Esophagus muscularis mucosa (tissue), 4 donors: ENCODE data around the gene FSD1L. TPM values are rescaled to one million over a fixed set of nuclear protein-coding genes. Genes with fewer than 3 reads are reported as not detected.

ENCODE experiments used
- DNase-seq: peaks from one replicate; pipeline ENCODE4 v3.0.0-alpha.2; 2017; ENCODE audit errors: extremely low spot score
- H3K27ac ChIP-seq, 4 donors: fragments of 200-600 bp; sonication (generic); replicated peaks in 1 of 4; 1 replicate in 3 of 4; 2 replicates in 1 of 4; pipeline ENCODE4 v1.5.1; 2016 to 2019; ENCODE audit warnings: mild to moderate bottlenecking in 1 of 4
- H3K27me3 ChIP-seq, 4 donors: fragments of 200-600 bp; sonication (generic); one replicate each; pipeline versions ENCODE4 v1.5.1 to v1.6.0; 2016 to 2019
- H3K36me3 ChIP-seq, 4 donors: fragments of 200-600 bp; sonication (generic); one replicate each; pipeline ENCODE4 v1.5.1; 2016 to 2019
- H3K4me1 ChIP-seq, 4 donors: fragments of 200-600 bp; sonication (generic); one replicate each; pipeline ENCODE4 v1.5.1; 2016 to 2019
- H3K4me3 ChIP-seq, 4 donors: fragments of 200-600 bp; sonication (generic); 1 replicate in 2 of 4; 2 replicates in 2 of 4; pipeline ENCODE4 v1.5.1; 2016 to 2019; ENCODE audit warnings: mild to moderate bottlenecking in 4 of 4, moderate library complexity in 1 of 4
- H3K9me3 ChIP-seq, 4 donors: fragments of 200-600 bp; sonication (generic); 1 replicate in 3 of 4; 2 replicates in 1 of 4; pipeline ENCODE4 v1.5.1; 2016 to 2019
- CTCF ChIP-seq, 3 experiments: fragments of 200-600 bp in 2 of 3; fragments of 450-650 bp in 1 of 3; sonication (generic) in 2 of 3; IDR thresholded peaks; one replicate each; pipeline ENCODE4 v1.5.1; 2017 to 2019; ENCODE audit warnings: antibody characterized with exemption in 3 of 3, mild to moderate bottlenecking in 2 of 3, moderate library complexity in 1 of 3
- EP300 ChIP-seq: sonication (generic); formaldehyde crosslinking; IDR thresholded peaks from one replicate; pipeline ENCODE4 v1.6.1; 2017; ENCODE audit warnings: antibody characterized with exemption
- POLR2A ChIP-seq: fragments of 450-650 bp; IDR thresholded peaks from one replicate; pipeline ENCODE4 v1.6.1; 2017; ENCODE audit warnings: antibody characterized with exemption, moderate library complexity, mild to moderate bottlenecking, low read depth
- POLR2AphosphoS5 ChIP-seq, 2 donors: sonication (generic); formaldehyde crosslinking; IDR thresholded peaks; one replicate each; pipeline ENCODE4 v1.6.1; 2017; ENCODE audit warnings: antibody characterized with exemption in 2 of 2
- WGBS: methylation state at CpG from one replicate; pipeline ENCODE4 v1.1.5; 2018; 5-methylcytosine and 5-hydroxymethylcytosine counted together
- intact Hi-C: fragments of 100-400 bp; cut with DNase I; formaldehyde crosslinking; loops from one replicate; pipeline ENCODE4 v1.15.1; 2023
- total RNA-seq, 4 donors: library from RNA; depleted of rRNA; stranded (reverse); fragments of >200 nt; gene quantifications; one replicate each; pipeline versions ENCODE4 v1.1.0 to v1.2.1, GENCODE V29; 2016

Gene FSD1L
- total RNA-seq, 4 donors from 2014 or later: 2.2 to 5.4 (median 2.6) TPM

DNA sequence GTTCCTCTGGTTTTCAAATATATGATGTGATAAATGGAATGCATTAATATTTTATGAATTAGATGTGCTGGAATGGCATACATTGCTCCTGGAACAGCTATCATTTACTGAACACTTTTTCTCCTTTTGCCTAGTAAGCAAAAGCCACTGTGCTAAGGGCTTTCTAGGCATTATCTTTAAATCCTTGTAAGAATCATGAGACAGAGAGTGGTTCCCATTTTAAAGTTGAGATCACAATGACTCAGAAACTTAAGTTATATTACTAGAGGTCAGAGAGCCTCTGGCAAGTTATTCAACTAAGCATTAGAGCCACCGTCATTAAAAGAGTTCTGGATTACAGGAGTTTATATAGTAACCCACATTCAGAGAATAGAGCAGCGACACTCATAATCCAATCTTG, 26.7 kb upstream of the FSD1L start:
- H3K36me3 ChIP-seq: no peaks in the 10 kb centered on the region
- H3K4me3 ChIP-seq: no peak overlapping the region
- H3K4me1 ChIP-seq: no peaks in the 10 kb centered on the region
- no peak overlapping the region for H3K27ac ChIP-seq
- H3K9me3 ChIP-seq: no peaks in the 10 kb centered on the region
- TF ChIP-seq POLR2AphosphoS5 (IDR thresholded peaks at IDR 0.05) (no peak), EP300 (no peak), CTCF (IDR thresholded peaks at IDR 0.05) (no peak), POLR2A (no peak)
- 93% methylated on average over 2 of the region's 2 CpGs for WGBS
- DNase-seq: no peak
- H3K27me3 ChIP-seq: no peaks in the 10 kb centered on the region
- intact Hi-C loops: no loop called here

DNA sequence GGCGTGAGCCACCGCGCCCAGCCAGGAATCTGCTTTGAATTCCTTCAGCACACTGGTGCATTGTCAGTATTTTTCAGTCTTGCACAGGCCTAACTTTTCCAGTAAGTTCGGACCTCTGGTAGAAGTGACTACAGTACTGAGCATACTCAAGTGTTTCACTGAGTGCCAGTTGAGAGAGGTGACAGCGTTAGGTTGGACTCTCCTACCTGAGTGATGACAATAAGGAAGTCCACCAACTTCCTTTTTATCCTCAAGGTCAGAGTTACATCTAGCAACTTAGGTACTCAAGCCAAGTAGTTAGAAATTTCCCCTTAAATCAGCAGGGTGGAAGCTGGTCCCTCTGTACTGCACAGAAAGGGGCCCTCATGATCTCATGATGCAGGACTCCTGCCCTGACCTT, 26.0 kb upstream of the FSD1L start:
- no peaks in the 10 kb centered on the region for H3K4me1 ChIP-seq
- no peaks in the 10 kb centered on the region for H3K9me3 ChIP-seq
- TF ChIP-seq CTCF (IDR thresholded peaks at IDR 0.05) (no peak), POLR2A (no peak), POLR2AphosphoS5 (IDR thresholded peaks at IDR 0.05) (no peak), EP300 (no peak)
- no peak overlapping the region for H3K27ac ChIP-seq
- DNase-seq: no peak
- no peaks in the 10 kb centered on the region for H3K36me3 ChIP-seq
- 97% methylated on average over 5 of the region's 5 CpGs for WGBS
- no peaks in the 10 kb centered on the region for H3K27me3 ChIP-seq
- intact Hi-C loops: no loop called here
- no peak overlapping the region for H3K4me3 ChIP-seq

GRCh38 chr9:105425816-105426433, 21.9 kb upstream of the FSD1L start:
- H3K4me1 ChIP-seq: no peaks in the 10 kb centered on the region
- H3K36me3 ChIP-seq: no peaks in the 10 kb centered on the region
- H3K27ac ChIP-seq: no peak overlapping the region
- TF ChIP-seq CTCF (IDR thresholded peaks at IDR 0.05) (peak; percentile 28 to 48 (median 37)), EP300 (no peak)
- no peaks in the 10 kb centered on the region for H3K27me3 ChIP-seq
- intact Hi-C loops: no loop called here
- 83% methylated on average over 2 of the region's 2 CpGs for WGBS
- H3K9me3 ChIP-seq: no peaks in the 10 kb centered on the region
- DNase-seq: no peak
- H3K4me3 ChIP-seq: no peak overlapping the region

DNA sequence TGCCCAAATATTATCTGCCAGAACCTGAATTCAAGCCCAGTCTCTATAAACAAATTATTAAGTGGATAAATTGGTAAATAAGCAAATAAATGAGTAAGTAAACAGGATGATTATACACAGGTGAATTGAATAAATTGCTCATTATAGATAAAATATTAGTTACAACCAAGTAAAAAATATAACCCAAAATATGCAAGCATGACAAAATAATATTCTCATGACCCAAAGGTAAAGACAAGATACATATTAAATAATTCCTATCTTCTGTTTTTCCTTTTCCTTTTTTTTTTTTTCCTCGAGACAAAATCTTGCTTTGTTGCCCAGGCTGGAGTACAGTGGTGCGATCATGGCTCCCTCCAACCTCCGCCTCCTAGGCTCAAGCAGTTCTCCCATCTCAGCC, 21.2 kb upstream of the FSD1L start:
- peaks cover 0 to 1% (median 0%) of the 10 kb centered on the region in 4 donors for H3K4me1 ChIP-seq
- WGBS: 95% methylated on average over 3 of the region's 3 CpGs
- no peaks in the 10 kb centered on the region for H3K36me3 ChIP-seq
- TF ChIP-seq POLR2AphosphoS5 (IDR thresholded peaks at IDR 0.05): no peak
- TF ChIP-seq EP300: no peak
- TF ChIP-seq POLR2A: no peak
- H3K27ac ChIP-seq: no peak overlapping the region
- intact Hi-C loops: no loop called here
- no peaks in the 10 kb centered on the region for H3K27me3 ChIP-seq
- no peaks in the 10 kb centered on the region for H3K9me3 ChIP-seq
- H3K4me3 ChIP-seq: no peak overlapping the region
- DNase-seq: no peak

GRCh38 chr9:105431424-105432246, 16.2 kb upstream of the FSD1L start:
- TF ChIP-seq POLR2A (no peak), POLR2AphosphoS5 (IDR thresholded peaks at IDR 0.05) (no peak), EP300 (no peak), CTCF (IDR thresholded peaks at IDR 0.05) (no peak)
- Histone ChIP-seq H3K4me3 (no peak overlapping the region), H3K9me3 (no peaks in the 10 kb centered on the region), H3K27me3 (no peaks in the 10 kb centered on the region), H3K36me3 (no peaks in the 10 kb centered on the region), H3K4me1 (peaks cover 0 to 16% (median 15%) of the 10 kb centered on the region in 4 donors), H3K27ac (no peak overlapping the region)
- no peak for DNase-seq
- WGBS: 72% methylated on average over 9 of the region's 9 CpGs
- intact Hi-C loops: no loop called here
